H1 (cell line): ENCODE measurements around the gene HS2ST1. TPM values are rescaled to one million over a fixed set of nuclear protein-coding genes. Genes with fewer than 3 reads are reported as not detected.

Experiments
- CTCF ChIA-PET: fragments of 300-600 bp; sonication (Branson Sonifier 250); formaldehyde crosslinking; loops from one replicate; lab custom pipeline; 2021; ENCODE audit not compliant: partially characterized antibody; lab: Charles Lee
- POLR2A ChIA-PET: fragments of 300-600 bp; sonication (Branson Sonifier 250); formaldehyde crosslinking; loops from one replicate; lab custom pipeline; 2021; ENCODE audit warnings: inconsistent platforms; ENCODE audit not compliant: partially characterized antibody; lab: Charles Lee
- DNase-seq, 2 experiments: peaks; one replicate each; pipeline versions ENCODE4 v3.0.0 to v3.0.0-alpha.2; 2010 to 2022; ENCODE audit warnings: low spot score in 2 of 2, low read depth in 1 of 2, mixed read lengths in 1 of 2
- FAIRE-seq: peaks from 2 replicates; lab custom pipeline; 2011; peaks lifted over from hg19 to GRCh38; lab: Jason Lieb, UNC
- H2AFZ ChIP-seq: 2 replicates; pipeline ENCODE4 v1.8.1; 2012; ENCODE audit warnings: low read length, inconsistent platforms
- H2AK5ac ChIP-seq: 2 replicates; pipeline ENCODE4 v1.6.1; 2013; ENCODE audit warnings: low read depth, low read length
- H2BK120ac ChIP-seq: replicated peaks from 2 replicates; pipeline ENCODE3; 2013; ENCODE audit warnings: low read depth, low read length, inconsistent platforms
- H2BK12ac ChIP-seq: 2 replicates; pipeline ENCODE4 v1.6.1; 2013; ENCODE audit warnings: low read depth, low read length
- H2BK15ac ChIP-seq: 2 replicates; pipeline ENCODE4 v1.6.1; 2013; ENCODE audit warnings: low read length
- H2BK20ac ChIP-seq: 2 replicates; pipeline ENCODE4 v1.6.1; 2013; ENCODE audit warnings: low read length
- H2BK5ac ChIP-seq: 2 replicates; pipeline ENCODE4 v1.6.1; 2013; ENCODE audit warnings: low read depth, low read length
- H3K14ac ChIP-seq: 2 replicates; pipeline ENCODE4 v1.6.1; 2013; ENCODE audit warnings: inconsistent platforms; ENCODE audit not compliant: insufficient read length
- H3K18ac ChIP-seq: 2 replicates; pipeline ENCODE4 v1.6.1; 2013; ENCODE audit warnings: low read length; ENCODE audit errors: extremely low read depth
- H3K23ac ChIP-seq: 2 replicates; pipeline ENCODE4 v1.6.1; 2013; ENCODE audit warnings: inconsistent platforms; ENCODE audit not compliant: insufficient read length
- H3K23me2 ChIP-seq: 2 replicates; pipeline ENCODE4 v1.6.1; 2013; ENCODE audit warnings: low read depth, low read length
- H3K27ac ChIP-seq: 2 replicates; pipeline ENCODE4 v1.6.1; 2011; ENCODE audit warnings: low read depth, low read length, inconsistent platforms
- H3K27me3 ChIP-seq, 4 experiments: replicated peaks in 1 of 4; 1 replicate in 1 of 4; 2 replicates in 3 of 4; pipeline versions ENCODE4 v1.6.1 to v1.8.1; 2011 to 2013; ENCODE audit warnings: low read length in 3 of 4, mild to moderate bottlenecking in 3 of 4, inconsistent platforms in 2 of 4, mixed read lengths in 2 of 4, moderate library complexity in 1 of 4; ENCODE audit not compliant: control insufficient read depth in 3 of 4, insufficient read depth in 3 of 4; ENCODE audit errors: extremely low read depth in 1 of 4
- H3K36me3 ChIP-seq, 4 experiments: 2 replicates each; pipeline versions ENCODE4 v1.6.1 to v1.8.1; 2011 to 2013; ENCODE audit warnings: mild to moderate bottlenecking in 4 of 4, low read length in 3 of 4, moderate library complexity in 2 of 4, control low read depth in 1 of 4, inconsistent platforms in 1 of 4; ENCODE audit not compliant: insufficient read depth in 4 of 4, control insufficient read depth in 2 of 4
- H3K4ac ChIP-seq: replicated peaks from 2 replicates; pipeline ENCODE3; 2013; ENCODE audit warnings: low read length, low read depth, mixed read lengths, inconsistent platforms; ENCODE audit not compliant: insufficient read length
- H3K4me1 ChIP-seq, 4 experiments: replicated peaks in 1 of 4; 1 replicate in 1 of 4; 2 replicates in 3 of 4; pipeline versions ENCODE4 v1.6.1 to v1.8.1; 2011 to 2013; ENCODE audit warnings: low read length in 3 of 4, inconsistent platforms in 2 of 4, mixed read lengths in 1 of 4; ENCODE audit not compliant: insufficient read depth in 4 of 4, control insufficient read depth in 3 of 4
- H3K4me2 ChIP-seq, 2 experiments: 2 replicates each; pipeline versions ENCODE4 v1.6.1 to v1.8.1; 2011 to 2013; ENCODE audit warnings: low read depth in 2 of 2, low read length in 2 of 2, control low read depth in 1 of 2, inconsistent platforms in 1 of 2, mild to moderate bottlenecking in 1 of 2; ENCODE audit not compliant: insufficient read depth in 1 of 2
- H3K4me3 ChIP-seq, 4 experiments: fragments of 200-600, 300-600 bp in 1 of 4; sonication (generic), shearing (Covaris generic), sonication (Bioruptor Twin) in 1 of 4; 2 replicates each; pipeline versions ENCODE4 v1.5.1 to v1.8.1; 2011 to 2016; ENCODE audit warnings: low read length in 4 of 4, low read depth in 3 of 4, control low read depth in 2 of 4, inconsistent platforms in 2 of 4, mild to moderate bottlenecking in 2 of 4, mixed read lengths in 1 of 4, moderate library complexity in 1 of 4; ENCODE audit not compliant: insufficient read depth in 2 of 4; ENCODE audit errors: extremely low read depth in 1 of 4
- H3K56ac ChIP-seq: replicated peaks from 2 replicates; pipeline ENCODE3; 2013; ENCODE audit warnings: low read depth, mild to moderate bottlenecking, mixed read lengths, low read length, inconsistent platforms; ENCODE audit not compliant: insufficient read length
- H3K79me1 ChIP-seq: 2 replicates; pipeline ENCODE4 v1.6.1; 2013; ENCODE audit warnings: low read depth, low read length, control low read depth
- H3K79me2 ChIP-seq, 2 experiments: 2 replicates each; pipeline versions ENCODE4 v1.6.1 to v1.8.1; 2012 to 2013; ENCODE audit warnings: low read length in 2 of 2, mild to moderate bottlenecking in 2 of 2, inconsistent platforms in 1 of 2; ENCODE audit not compliant: insufficient read depth in 2 of 2, control insufficient read depth in 1 of 2
- H3K9ac ChIP-seq, 4 experiments: replicated peaks in 1 of 4; 1 replicate in 1 of 4; 2 replicates in 3 of 4; pipeline versions ENCODE4 v1.6.1 to v1.8.1; 2011 to 2013; ENCODE audit warnings: low read depth in 3 of 4, low read length in 3 of 4, control low read depth in 2 of 4, mild to moderate bottlenecking in 2 of 4, moderate library complexity in 2 of 4, inconsistent platforms in 1 of 4; ENCODE audit errors: extremely low read depth in 1 of 4
- H3K9me3 ChIP-seq, 2 experiments: 2 replicates each; pipeline versions ENCODE4 v1.6.1 to v1.8.1; 2012 to 2013; ENCODE audit warnings: mild to moderate bottlenecking in 2 of 2, moderate library complexity in 2 of 2, control low read depth in 1 of 2, inconsistent platforms in 1 of 2, low read depth in 1 of 2, low read length in 1 of 2, mixed read lengths in 1 of 2; ENCODE audit not compliant: insufficient read depth in 2 of 2
- H4K20me1 ChIP-seq, 2 experiments: replicated peaks in 1 of 2; 2 replicates each; pipeline versions ENCODE3 to v1.8.1; 2011 to 2013; ENCODE audit warnings: inconsistent platforms in 2 of 2, low read length in 2 of 2, mild to moderate bottlenecking in 1 of 2; ENCODE audit not compliant: insufficient read depth in 2 of 2, control insufficient read depth in 1 of 2
- H4K5ac ChIP-seq: 2 replicates; pipeline ENCODE4 v1.6.1; 2013; ENCODE audit warnings: low read length, low read depth, mixed read lengths, inconsistent platforms; ENCODE audit not compliant: insufficient read length
- H4K8ac ChIP-seq: 2 replicates; pipeline ENCODE4 v1.8.0; 2013; ENCODE audit warnings: mild to moderate bottlenecking, moderate library complexity, low read length, inconsistent platforms; ENCODE audit not compliant: insufficient read depth; ENCODE audit errors: extremely low read depth
- H4K91ac ChIP-seq: replicated peaks from 2 replicates; pipeline ENCODE3; 2013; ENCODE audit warnings: low read length, mixed read lengths, inconsistent platforms; ENCODE audit not compliant: insufficient read length
- CBX8 ChIP-seq: fragments of 300-800, 300-1000 bp; sonication (generic); IDR thresholded peaks from 2 replicates; pipeline ENCODE4 v1.7.1; 2016; ENCODE audit warnings: low read depth, low read length, borderline replicate concordance
- CEBPB ChIP-seq: IDR thresholded peaks from 2 replicates; pipeline ENCODE4 v1.6.1; 2012; ENCODE audit warnings: low read depth, low read length
- HDAC2 ChIP-seq, 2 experiments: fragments of 300-600 bp in 1 of 2; sonication (generic) in 1 of 2; IDR thresholded peaks; 2 replicates each; pipeline ENCODE4 v1.6.1; 2011 to 2012; ENCODE audit warnings: low read depth in 2 of 2, low read length in 2 of 2, mild to moderate bottlenecking in 2 of 2, moderate library complexity in 2 of 2, borderline replicate concordance in 1 of 2, inconsistent platforms in 1 of 2
- HDAC6 ChIP-seq: IDR thresholded peaks from one replicate; pipeline ENCODE4 v1.7.1; 2012; ENCODE audit warnings: low read depth, mild to moderate bottlenecking, inconsistent platforms, low read length, moderate library complexity
- JUN ChIP-seq: IDR thresholded peaks from 2 replicates; pipeline ENCODE4 v1.6.1; 2011; ENCODE audit warnings: low read depth, mild to moderate bottlenecking, improper control_type of control experiment, low read length
- KDM4A ChIP-seq: IDR thresholded peaks from one replicate; pipeline ENCODE4 v1.7.1; 2012; ENCODE audit warnings: low read depth, mild to moderate bottlenecking, moderate library complexity, low read length, inconsistent platforms; ENCODE audit not compliant: severe bottlenecking
- RBBP5 ChIP-seq: IDR thresholded peaks from 2 replicates; pipeline ENCODE4 v1.7.1; 2012; ENCODE audit warnings: low read depth, mild to moderate bottlenecking, inconsistent platforms, low read length, moderate library complexity, borderline replicate concordance
- RXRA ChIP-seq: IDR thresholded peaks from 2 replicates; pipeline ENCODE4 v1.6.1; 2011; ENCODE audit warnings: low read depth, mild to moderate bottlenecking, low read length, moderate library complexity; ENCODE audit not compliant: insufficient read depth
- SAP30 ChIP-seq: fragments of 300-600 bp; sonication (generic); IDR thresholded peaks from 2 replicates; pipeline ENCODE4 v1.7.1; 2012; ENCODE audit warnings: low read length, moderate library complexity, mild to moderate bottlenecking, inconsistent platforms; ENCODE audit not compliant: insufficient read depth, insufficient replicate concordance
- SIRT6 ChIP-seq: IDR thresholded peaks from one replicate; pipeline ENCODE4 v1.7.1; 2012; ENCODE audit warnings: low read length, inconsistent platforms
- TAF1 ChIP-seq: IDR thresholded peaks from 2 replicates; pipeline ENCODE4 v1.6.1; 2011; ENCODE audit warnings: mild to moderate bottlenecking, low read depth, low read length
- WGBS, 2 experiments: shearing (Covaris generic) in 1 of 2; methylation state at CpG; one replicate each; pipeline versions ENCODE4 v1.1.6 to v1.1.7; 2013 to 2015; ENCODE audit warnings: low lambda C conversion rate in 2 of 2, mixed read lengths in 2 of 2, inconsistent platforms in 1 of 2, low coverage in 1 of 2, missing lambda C conversion rate in 1 of 2; ENCODE audit not compliant: insufficient replicate concordance in 2 of 2, insufficient coverage in 1 of 2, insufficient read length in 1 of 2; ENCODE audit errors: extremely low coverage in 1 of 2, missing lambda C conversion rate in 1 of 2; 5-methylcytosine and 5-hydroxymethylcytosine counted together
- polyA plus RNA-seq, 7 experiments: library from polyadenylated mRNA; depleted of rRNA in 3 of 7; stranded (reverse) in 5 of 7; unstranded in 2 of 7; fragments of >200 nt in 5 of 7; fragments of 200-250 nt in 2 of 7; gene quantifications; 1 replicate in 5 of 7; 2 replicates in 1 of 7; 4 replicates in 1 of 7; pipeline versions ENCODE4 v1.2.1 to v1.2.3, GENCODE V29; 2011 to 2013; ENCODE audit warnings: missing spikeins in 2 of 7, mixed read lengths in 2 of 7
- total RNA-seq: library from RNA; stranded (reverse); fragmentation: NEBNext Ultra II Directional; extraction: Animal tissue kit (Norgen Biotek cat#: 25700); gene quantifications from 2 replicates; pipeline ENCODE4 v1.2.1, GENCODE V29; 2021
- TF ChIP-seq, protein P1 (sequence below): IDR thresholded peaks from 2 replicates; pipeline ENCODE4 v1.6.1; 2012; ENCODE audit warnings: low read length, inconsistent platforms

HS2ST1 gene
- total and polyA plus RNA-seq, 2 of the 8 experiments (the other 6 are each of a cell fraction or from before 2014, with no cell fraction given) = 5.2 to 28.3 TPM

DNA sequence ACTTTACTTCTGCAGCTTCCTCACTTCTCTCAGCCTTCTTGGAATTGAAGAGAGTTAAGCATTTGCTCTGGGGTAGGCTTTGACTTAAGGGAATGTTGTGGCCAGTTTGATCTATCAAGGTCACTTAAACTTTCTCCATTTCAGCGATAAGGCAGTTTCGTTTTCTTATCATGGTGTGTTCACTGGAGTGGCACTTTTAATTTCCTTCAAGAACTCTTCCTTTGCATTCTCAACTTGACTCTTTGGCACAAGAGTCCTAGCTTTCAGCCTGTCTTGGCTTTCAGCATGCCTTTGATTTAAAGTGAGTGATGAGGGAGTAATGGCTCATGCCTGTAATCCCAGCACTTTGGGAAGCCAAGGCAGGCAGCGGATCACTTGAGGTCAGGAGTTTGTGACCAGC lies 38.7 kb downstream of the HS2ST1 start:
- H4K5ac ChIP-seq = no peak overlapping the region
- peaks cover 0 to 10% (median 4%) of the 10 kb centered on the region in 4 experiments; a peak in 4 of 7 replicates for H3K4me1 ChIP-seq
- no peak overlapping the region for H3K18ac ChIP-seq
- peaks cover 2% of the 10 kb centered on the region; the same call in 1 of the 2 replicates for H3K79me1 ChIP-seq
- H2AFZ ChIP-seq = no peak overlapping the region
- no peak overlapping the region for H3K14ac ChIP-seq
- H2BK120ac ChIP-seq = no peak overlapping the region
- 85% methylated on average over 3 of the region's 3 CpGs; no CpG with 5 or more reads in 1 of the 2 experiments for WGBS, 2 experiments
- no peak overlapping the region for H3K23ac ChIP-seq
- no peak overlapping the region; the same call in 1 of the 2 replicates for H4K8ac ChIP-seq
- no peak overlapping the region for H3K56ac ChIP-seq
- H3K9me3 ChIP-seq = peaks cover 0 to 2% of the 10 kb centered on the region in 2 experiments; a peak in 1 of 4 replicates
- no peak overlapping the region for H2BK15ac ChIP-seq
- H3K36me3 ChIP-seq = no peaks in the 10 kb centered on the region
- CTCF ChIA-PET = interaction anchor here (0.6 to 2.2 kb wide), 3 partner anchors 10 to 34 kb away, joined by 4 to 8 read pairs (median 7); no protein-coding TSS in a partner anchor
- H2AK5ac ChIP-seq = no peak overlapping the region
- no peak overlapping the region for H2BK20ac ChIP-seq
- no peak overlapping the region for H3K4me3 ChIP-seq
- H2BK5ac ChIP-seq = no peak overlapping the region
- no peak overlapping the region for H3K27ac ChIP-seq
- no peak overlapping the region for H3K9ac ChIP-seq
- DNase-seq (no peak), FAIRE-seq (no peak)
- H3K27me3 ChIP-seq = no peaks in the 10 kb centered on the region
- POLR2A ChIA-PET = interaction anchor here (1.3 kb wide), 1 partner anchor 43 kb away, joined by 3 read pairs; no protein-coding TSS in a partner anchor
- no peak overlapping the region for H4K91ac ChIP-seq
- H2BK12ac ChIP-seq = no peak overlapping the region
- H3K79me2 ChIP-seq = peaks cover 0 to 90% of the 10 kb centered on the region in 2 experiments; a peak in 3 of 4 replicates
- no peak overlapping the region for H3K4me2 ChIP-seq
- no peaks in the 10 kb centered on the region for H3K23me2 ChIP-seq
- no peak overlapping the region for H3K4ac ChIP-seq
- peaks cover 0 to 1% of the 10 kb centered on the region in 2 experiments for H4K20me1 ChIP-seq
- no peak for TF ChIP-seq CEBPB
- no peak for TF ChIP-seq SIRT6
- no peak for TF ChIP-seq SAP30
- TF ChIP-seq HDAC2 (IDR thresholded peaks at IDR 0.05; ENCODE audit: borderline replicate concordance in 1 of 2, low read depth in 2 of 2, low read length in 2 of 2) = no peak
- no peak for TF ChIP-seq JUN
- TF ChIP-seq RBBP5 = no peak
- no peak for TF ChIP-seq KDM4A
- no peak for TF ChIP-seq CBX8
- TF ChIP-seq, protein P1, sequence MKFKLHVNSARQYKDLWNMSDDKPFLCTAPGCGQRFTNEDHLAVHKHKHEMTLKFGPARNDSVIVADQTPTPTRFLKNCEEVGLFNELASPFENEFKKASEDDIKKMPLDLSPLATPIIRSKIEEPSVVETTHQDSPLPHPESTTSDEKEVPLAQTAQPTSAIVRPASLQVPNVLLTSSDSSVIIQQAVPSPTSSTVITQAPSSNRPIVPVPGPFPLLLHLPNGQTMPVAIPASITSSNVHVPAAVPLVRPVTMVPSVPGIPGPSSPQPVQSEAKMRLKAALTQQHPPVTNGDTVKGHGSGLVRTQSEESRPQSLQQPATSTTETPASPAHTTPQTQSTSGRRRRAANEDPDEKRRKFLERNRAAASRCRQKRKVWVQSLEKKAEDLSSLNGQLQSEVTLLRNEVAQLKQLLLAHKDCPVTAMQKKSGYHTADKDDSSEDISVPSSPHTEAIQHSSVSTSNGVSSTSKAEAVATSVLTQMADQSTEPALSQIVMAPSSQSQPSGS = no peak
- TF ChIP-seq HDAC6 = no peak
- no peak for TF ChIP-seq TAF1
- no peak for TF ChIP-seq RXRA
